T-helper 17 cell (primary cell): ENCODE measurements around the gene PIH1D2. TPM values are rescaled to one million over a fixed set of nuclear protein-coding genes. Genes with fewer than 3 reads are reported as not detected.
"Not testable (repeated sequence)": the region's sequence is repeated elsewhere in the genome, so short reads cannot be mapped to it uniquely, and the experiment has no call there.

ENCODE experiments used
- ATAC-seq: fragments of 150-1000 bp; cut with Tn5 transposase; 2 replicates; pipeline ENCODE4 v1.10.0; 2021; ENCODE audit warnings: mild to moderate bottlenecking, moderate library complexity
- DNase-seq, 3 donors: peaks; one replicate each; pipeline versions ENCODE4 v3.0.0 to v3.0.0-alpha.2; 2020 to 2021
- H3K9me3 ChIP-seq: one replicate; pipeline ENCODE4 v1.7.0; 2013; ENCODE audit warnings: low read length, mild to moderate bottlenecking; ENCODE audit not compliant: control insufficient read depth, poor library complexity, severe bottlenecking
- H3K27ac Mint-ChIP-seq: one replicate; pipeline ENCODE4 v1.8.0; 2022; ENCODE audit warnings: mild to moderate bottlenecking, moderate library complexity, mixed read lengths
- H3K27me3 Mint-ChIP-seq: one replicate; pipeline ENCODE4 v1.8.0; 2022; ENCODE audit warnings: mixed read lengths
- H3K36me3 Mint-ChIP-seq: one replicate; pipeline ENCODE4 v1.8.0; 2022; ENCODE audit warnings: low read depth, mixed read lengths
- H3K4me1 Mint-ChIP-seq: one replicate; pipeline ENCODE4 v1.8.0; 2022; ENCODE audit warnings: mild to moderate bottlenecking, mixed read lengths
- H3K4me3 Mint-ChIP-seq: one replicate; pipeline ENCODE4 v1.8.0; 2022; ENCODE audit warnings: mild to moderate bottlenecking, moderate library complexity, mixed read lengths
- total RNA-seq, 4 donors: library from RNA in 2 of 4; stranded (reverse) in 2 of 4; gene quantifications; one replicate each; pipeline ENCODE4 v1.2.3 and lab custom pipeline; 2022 to 2026

The PIH1D2 gene
- total RNA-seq, 2 donors from 2014 or later, result 0.23 TPM; not detected in 1

DNA sequence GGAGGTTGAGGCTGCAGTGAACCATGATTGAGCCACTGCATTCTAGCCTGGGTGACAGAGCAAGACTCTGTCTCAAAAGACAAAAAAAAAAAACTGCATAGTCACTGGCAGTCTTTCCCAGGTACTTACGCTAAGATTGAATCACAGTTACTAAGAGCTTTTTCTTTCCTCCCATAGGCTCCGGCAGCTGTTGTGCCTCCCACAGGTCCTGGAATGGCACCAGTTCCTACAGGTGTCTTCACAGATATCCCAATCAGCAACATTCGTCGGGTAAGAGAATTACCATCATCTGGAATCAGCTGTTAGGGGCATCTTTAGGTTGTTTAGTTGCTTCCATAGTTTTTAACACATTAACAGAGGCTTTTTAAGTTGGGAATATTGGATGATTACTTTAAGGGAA lies 28.9 kb downstream of the PIH1D2 start:
- no peak for ATAC-seq
- DNase-seq, result no peak
- Mint-ChIP-seq H3K27ac (no peak overlapping the region), H3K36me3 (peaks cover 17% of the 10 kb centered on the region), H3K4me3 (no peak overlapping the region), H3K4me1 (peaks cover 8% of the 10 kb centered on the region), H3K27me3 (no peaks in the 10 kb centered on the region)
- H3K9me3 ChIP-seq, result no peaks in the 10 kb centered on the region

DNA sequence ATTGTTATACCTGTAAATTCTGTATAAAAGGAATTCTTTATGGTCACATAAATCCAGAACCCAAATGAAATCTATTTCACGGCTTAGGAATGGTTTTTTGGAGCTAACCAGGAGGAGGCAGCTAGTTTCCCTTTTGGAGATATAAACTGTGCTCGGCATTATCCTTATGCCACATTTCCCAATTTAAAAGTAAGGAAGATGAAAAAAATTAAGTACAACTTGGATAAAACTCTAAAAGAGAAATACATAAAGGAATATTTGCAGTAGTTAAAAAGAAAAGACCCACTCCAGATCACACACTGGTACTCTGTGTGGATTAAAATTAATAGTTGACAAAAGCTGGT lies 30.9 kb downstream of the PIH1D2 start:
- ATAC-seq (no peak), DNase-seq (no peak)
- no peak overlapping the region for H3K27ac Mint-ChIP-seq
- peaks cover 4% of the 10 kb centered on the region for H3K4me1 Mint-ChIP-seq
- H3K27me3 Mint-ChIP-seq, result no peaks in the 10 kb centered on the region
- peaks cover 12% of the 10 kb centered on the region for H3K36me3 Mint-ChIP-seq
- H3K4me3 Mint-ChIP-seq, result no peak overlapping the region
- no peaks in the 10 kb centered on the region for H3K9me3 ChIP-seq

DNA sequence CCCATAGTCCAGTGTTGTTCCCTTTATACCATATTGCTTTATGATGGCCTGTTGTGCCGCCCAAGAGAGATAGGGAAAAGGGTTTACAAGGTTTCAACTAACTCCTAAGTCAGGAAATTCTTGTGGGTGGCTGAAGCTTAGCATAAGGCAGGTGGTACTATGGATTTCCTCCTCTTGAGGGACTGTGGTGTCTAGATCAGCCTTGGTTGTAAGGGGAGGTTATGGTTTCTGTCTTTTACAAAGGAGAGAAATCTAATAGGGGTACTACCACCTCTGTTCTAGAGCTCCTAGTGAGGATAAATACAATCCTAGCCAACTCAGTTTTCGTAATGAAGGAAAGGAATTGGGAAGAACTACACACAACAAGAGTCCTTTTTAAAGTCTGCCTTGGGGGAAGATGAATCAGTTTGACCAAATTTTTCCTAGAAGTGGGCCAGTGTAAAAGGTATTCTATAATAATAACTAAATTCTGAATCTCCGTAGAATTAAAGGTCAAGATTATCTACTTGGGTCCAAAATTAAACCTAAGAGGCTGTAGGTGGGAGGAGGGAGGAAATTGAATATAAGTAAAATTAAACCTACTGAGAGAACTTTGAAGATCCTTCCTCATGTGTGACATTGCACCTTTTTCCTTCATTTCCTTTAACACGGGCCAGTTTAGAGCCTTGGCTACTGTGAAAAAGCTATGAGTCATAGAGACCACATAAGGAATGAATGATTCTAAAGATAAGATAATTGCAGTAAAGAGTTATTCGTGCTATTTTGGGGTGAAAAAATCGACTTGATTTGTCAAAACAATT lies 31.5 kb downstream of the PIH1D2 start:
- no peak for DNase-seq
- H3K9me3 ChIP-seq, result no peaks in the 10 kb centered on the region
- Mint-ChIP-seq H3K4me3 (no peak overlapping the region), H3K36me3 (peaks cover 10% of the 10 kb centered on the region), H3K27ac (no peak overlapping the region), H3K4me1 (peaks cover 4% of the 10 kb centered on the region), H3K27me3 (no peaks in the 10 kb centered on the region)
- ATAC-seq, result no peak

DNA sequence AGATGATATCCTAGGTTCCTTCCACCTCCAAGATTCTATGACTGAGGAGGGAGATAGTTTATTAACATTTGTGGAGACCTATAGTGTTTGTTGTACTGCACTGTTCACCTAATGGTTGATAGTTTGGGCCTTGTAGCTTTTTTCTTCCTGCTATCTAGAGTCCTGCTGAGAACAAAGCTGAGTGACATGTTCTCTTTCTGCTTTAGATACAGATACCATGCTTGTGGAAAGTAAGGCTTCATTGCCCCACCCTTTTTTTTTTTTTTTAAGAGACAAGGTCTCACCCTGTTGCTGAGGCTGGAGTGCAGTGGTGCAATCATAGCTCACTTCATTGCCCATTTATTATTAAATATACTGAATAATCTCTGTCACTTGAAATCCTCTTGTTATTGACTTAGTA lies 36.3 kb downstream of the PIH1D2 start:
- no peak for ATAC-seq
- peaks cover 7% of the 10 kb centered on the region for H3K4me1 Mint-ChIP-seq
- DNase-seq, result no peak
- no peaks in the 10 kb centered on the region for H3K9me3 ChIP-seq
- no peak overlapping the region for H3K27ac Mint-ChIP-seq
- no peak overlapping the region for H3K4me3 Mint-ChIP-seq
- no peaks in the 10 kb centered on the region for H3K27me3 Mint-ChIP-seq
- peaks cover 5% of the 10 kb centered on the region for H3K36me3 Mint-ChIP-seq

DNA sequence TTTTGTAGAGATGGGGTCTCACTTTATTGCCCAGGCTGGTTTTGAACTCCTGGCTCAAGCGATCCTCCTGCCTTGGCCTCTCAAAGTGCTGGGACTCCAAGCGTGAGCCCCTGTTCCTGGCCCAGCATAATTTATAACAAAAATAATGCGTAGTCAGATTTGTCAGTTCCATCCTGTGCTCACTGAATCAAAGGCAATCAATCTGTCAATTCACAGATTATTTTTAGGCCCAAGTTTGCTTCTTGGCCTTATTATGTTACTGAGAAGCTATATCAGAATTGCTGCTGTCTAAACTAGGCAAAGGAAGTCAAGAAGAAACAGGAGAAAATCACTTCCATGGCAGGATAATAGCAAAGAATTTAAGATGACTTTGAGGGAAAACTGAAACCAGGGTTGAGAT lies 39.9 kb downstream of the PIH1D2 start:
- H3K27ac Mint-ChIP-seq, result no peak overlapping the region
- H3K36me3 Mint-ChIP-seq, result peaks cover 2% of the 10 kb centered on the region
- no peaks in the 10 kb centered on the region for H3K27me3 Mint-ChIP-seq
- DNase-seq (no peak), ATAC-seq (no peak)
- no peaks in the 10 kb centered on the region for H3K9me3 ChIP-seq
- H3K4me1 Mint-ChIP-seq, result peaks cover 4% of the 10 kb centered on the region
- H3K4me3 Mint-ChIP-seq, result no peak overlapping the region

DNA sequence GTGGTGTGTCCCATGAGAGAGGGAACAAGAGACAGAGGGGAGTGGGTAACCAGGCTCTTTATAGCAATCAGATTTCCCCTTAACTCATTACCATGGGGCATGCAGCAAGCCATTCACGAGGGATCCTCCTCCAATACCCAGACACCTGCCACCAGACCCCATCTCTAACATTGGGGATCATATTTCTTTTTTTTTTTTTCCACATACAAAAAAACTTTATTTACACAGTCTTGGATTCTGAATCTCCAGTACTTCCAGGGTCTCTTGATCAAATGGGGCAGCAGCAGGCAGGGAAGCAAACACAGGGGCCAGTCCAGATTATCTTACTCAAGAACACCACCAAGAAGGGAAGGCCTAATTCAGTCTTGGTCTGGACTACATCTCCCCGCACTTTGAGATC lies 44.4 kb downstream of the PIH1D2 start:
- no peak for ATAC-seq
- Mint-ChIP-seq H3K4me3 (no peak overlapping the region), H3K27ac (no peak overlapping the region), H3K4me1 (peaks cover 18% of the 10 kb centered on the region), H3K36me3 (peaks cover 2% of the 10 kb centered on the region), H3K27me3 (no peaks in the 10 kb centered on the region)
- no peak for DNase-seq
- no peaks in the 10 kb centered on the region for H3K9me3 ChIP-seq

DNA sequence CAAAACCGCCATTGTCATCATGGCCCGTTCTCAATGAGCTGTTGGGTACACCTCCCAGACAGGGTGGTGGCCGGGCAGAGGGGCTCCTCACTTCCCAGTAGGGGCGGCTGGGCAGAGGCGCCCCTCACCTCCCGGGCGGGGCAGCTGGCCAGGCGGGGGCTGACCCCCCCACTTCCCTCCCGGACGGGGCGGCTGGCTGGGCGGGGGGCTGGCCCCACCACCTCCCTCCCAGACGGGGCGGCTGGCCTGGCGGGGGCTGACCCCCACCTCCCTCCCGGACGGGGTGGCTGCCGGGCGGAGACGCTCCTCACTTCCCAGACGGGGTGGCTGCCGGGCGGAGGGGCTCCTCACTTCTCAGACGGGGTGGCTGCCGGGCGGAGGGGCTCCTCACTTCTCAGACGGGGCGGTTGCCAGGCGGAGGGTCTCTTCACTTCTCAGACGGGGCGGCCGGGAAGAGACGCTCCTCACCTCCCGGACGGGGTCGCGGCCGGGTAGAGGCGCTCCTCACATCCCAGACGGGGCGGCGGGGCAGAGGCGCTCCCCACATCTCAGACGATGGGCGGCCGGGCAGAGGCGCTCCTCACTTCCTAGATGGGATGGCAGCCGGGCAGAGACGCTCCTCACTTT lies 46.9 kb downstream of the PIH1D2 start:
- not testable (repeated sequence) for H3K27me3 Mint-ChIP-seq, DNase-seq, ATAC-seq, H3K4me3 Mint-ChIP-seq, H3K36me3 Mint-ChIP-seq, H3K27ac Mint-ChIP-seq, H3K9me3 ChIP-seq
- peaks cover 22% of the 10 kb centered on the region for H3K4me1 Mint-ChIP-seq

DNA sequence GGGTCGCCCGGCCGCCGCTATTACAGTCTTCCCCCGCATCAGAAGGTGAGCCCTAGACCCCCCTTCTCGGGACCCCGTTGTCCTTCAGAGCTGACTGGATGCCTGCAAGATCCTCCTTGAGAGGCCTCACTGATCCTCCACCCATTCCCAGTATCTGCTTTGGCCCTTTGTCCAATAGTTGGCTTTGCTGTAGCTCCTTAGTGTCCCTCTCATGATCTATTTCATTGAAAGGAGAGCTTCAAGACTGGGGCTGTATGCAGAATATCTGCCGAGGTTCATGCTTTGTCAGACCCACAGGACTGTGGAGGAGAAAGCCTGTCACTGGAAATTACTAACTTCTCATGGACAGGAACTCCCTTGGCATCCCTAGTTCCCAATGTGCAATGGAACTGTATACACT lies 48.1 kb downstream of the PIH1D2 start:
- Mint-ChIP-seq H3K27me3 (no peaks in the 10 kb centered on the region), H3K4me3 (peak overlapping the region; percentile 99), H3K4me1 (peaks cover 22% of the 10 kb centered on the region), H3K27ac (peak overlapping the region; percentile 99), H3K36me3 (no peaks in the 10 kb centered on the region)
- H3K9me3 ChIP-seq, result no peaks in the 10 kb centered on the region
- DNase-seq (no peak), ATAC-seq (no peak)

DNA sequence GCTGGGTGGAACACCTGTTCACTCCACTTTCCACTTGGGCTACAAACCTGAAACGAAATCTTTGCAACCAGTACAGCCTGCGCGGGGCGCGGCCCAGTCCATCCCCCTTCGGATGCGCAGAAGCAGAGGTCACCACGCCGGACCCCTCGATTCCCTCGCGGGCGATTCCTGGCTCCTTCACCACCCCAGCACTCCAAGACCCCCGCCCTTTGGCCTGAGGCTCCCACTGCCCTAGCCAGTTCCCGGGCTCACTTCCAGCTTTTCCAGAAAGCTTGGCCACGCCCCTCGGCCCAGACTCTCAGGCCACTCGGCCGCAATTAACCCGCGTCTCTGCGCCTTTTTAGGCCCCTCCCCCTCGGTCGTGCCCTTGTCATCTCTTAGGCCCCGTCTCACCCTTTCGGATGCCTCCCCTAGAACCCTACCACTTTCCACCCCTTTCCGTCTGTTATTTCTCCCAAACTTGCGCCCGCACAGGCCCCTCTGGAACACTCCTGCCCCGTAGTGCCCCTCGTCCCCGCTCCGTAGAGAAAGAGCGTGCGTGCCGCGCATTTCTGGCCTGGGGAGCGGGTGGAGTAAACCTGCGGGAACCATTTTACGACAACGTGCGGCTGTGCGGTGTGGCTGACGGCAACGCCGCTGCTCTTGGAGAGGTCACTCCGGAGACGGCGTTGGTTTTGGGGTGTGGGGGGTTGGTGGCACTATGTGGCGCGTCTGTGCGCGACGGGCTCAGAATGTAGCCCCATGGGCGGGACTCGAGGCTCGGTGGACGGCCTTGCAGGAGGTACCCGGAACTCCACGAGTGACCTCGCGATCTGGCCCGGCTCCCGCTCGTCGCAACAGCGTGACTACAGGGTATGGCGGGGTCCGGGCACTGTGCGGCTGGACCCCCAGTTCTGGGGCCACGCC lies 48.8 kb downstream of the PIH1D2 start, which contains the start of gene DLAT:
DLAT (plus strand) TSS at position 636 of the 906 bp plus-strand sequence; CDS start at position 701, 65 bp downstream.
- peak within 1 kb of the TSS; percentile 99 for H3K27ac Mint-ChIP-seq
- peak; percentile 92 for ATAC-seq

DNA sequence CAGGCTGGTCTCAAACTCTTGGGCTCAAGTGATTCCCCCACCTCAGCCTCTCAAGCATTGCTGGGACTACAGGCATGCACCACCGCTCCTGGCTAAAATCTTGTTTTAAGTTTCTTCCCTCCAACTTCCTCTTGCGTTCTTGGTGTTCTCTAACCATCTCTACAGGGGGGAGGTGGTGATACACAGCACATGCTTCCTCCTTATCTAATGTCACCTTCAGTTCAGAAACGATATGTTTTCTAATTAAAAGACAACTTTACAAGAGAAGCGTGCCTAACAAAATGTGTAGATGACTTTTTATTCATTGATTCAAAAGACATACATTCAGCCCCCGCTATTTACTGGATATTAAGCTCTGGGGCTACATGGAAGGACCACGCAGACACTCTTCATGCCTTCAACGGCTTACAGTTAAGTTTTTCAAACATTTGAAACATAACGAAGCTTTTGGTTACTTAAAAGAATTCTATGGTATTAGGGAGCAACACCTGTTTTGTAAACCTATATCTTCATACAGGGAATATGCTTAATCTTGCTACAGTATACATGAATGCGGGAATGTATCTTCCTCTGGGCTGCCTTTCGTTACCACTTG lies 49.5 kb downstream of the PIH1D2 start:
- no peaks in the 10 kb centered on the region for H3K27me3 Mint-ChIP-seq
- ATAC-seq (peak; percentile 17), DNase-seq (no peak)
- H3K27ac Mint-ChIP-seq, result peak overlapping the region; percentile 99
- H3K9me3 ChIP-seq, result no peaks in the 10 kb centered on the region
- peak overlapping the region; percentile 99 for H3K4me3 Mint-ChIP-seq
- H3K36me3 Mint-ChIP-seq, result no peaks in the 10 kb centered on the region
- H3K4me1 Mint-ChIP-seq, result peaks cover 22% of the 10 kb centered on the region

More for the DNA sequence above, 48.8 kb downstream of the PIH1D2 start, which contains the start of gene DLAT:
- DNase-seq, result peak; percentile 64 to 72 (median 66)
- H3K9me3 ChIP-seq, result no peaks in the 10 kb centered on the region
- Mint-ChIP-seq H3K27me3 (no peaks in the 10 kb centered on the region), H3K4me3 (peak within 1 kb of the TSS; percentile 99), H3K4me1 (peaks cover 22% of the 10 kb centered on the region), H3K36me3 (no peaks in the 10 kb centered on the region)

DNA sequence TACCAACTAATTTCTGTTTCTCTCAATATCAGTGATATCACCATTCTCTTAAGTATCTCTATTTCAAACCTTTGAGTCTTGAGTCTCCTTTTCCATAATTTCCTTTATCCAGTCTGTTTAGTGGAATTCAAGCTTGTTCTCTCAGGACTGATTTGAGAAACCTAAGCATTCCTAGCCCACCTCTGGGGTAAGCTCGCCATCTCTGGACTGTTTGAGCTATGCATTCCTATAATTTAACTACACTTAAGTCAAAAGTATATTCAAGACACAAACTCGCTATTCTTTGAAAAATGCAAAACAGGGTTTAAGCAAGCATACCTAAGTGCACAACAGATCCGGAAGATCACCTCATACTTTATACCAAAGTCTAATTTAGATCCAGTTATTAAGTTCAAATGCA lies 50.7 kb downstream of the PIH1D2 start:
- no peaks in the 10 kb centered on the region for H3K27me3 Mint-ChIP-seq
- DNase-seq, result no peak
- ATAC-seq, result no peak
- H3K4me3 Mint-ChIP-seq, result peak overlapping the region; percentile 43
- H3K36me3 Mint-ChIP-seq, result no peaks in the 10 kb centered on the region
- H3K9me3 ChIP-seq, result no peaks in the 10 kb centered on the region
- H3K4me1 Mint-ChIP-seq, result peaks cover 22% of the 10 kb centered on the region
- H3K27ac Mint-ChIP-seq, result peak overlapping the region; percentile 59

DNA sequence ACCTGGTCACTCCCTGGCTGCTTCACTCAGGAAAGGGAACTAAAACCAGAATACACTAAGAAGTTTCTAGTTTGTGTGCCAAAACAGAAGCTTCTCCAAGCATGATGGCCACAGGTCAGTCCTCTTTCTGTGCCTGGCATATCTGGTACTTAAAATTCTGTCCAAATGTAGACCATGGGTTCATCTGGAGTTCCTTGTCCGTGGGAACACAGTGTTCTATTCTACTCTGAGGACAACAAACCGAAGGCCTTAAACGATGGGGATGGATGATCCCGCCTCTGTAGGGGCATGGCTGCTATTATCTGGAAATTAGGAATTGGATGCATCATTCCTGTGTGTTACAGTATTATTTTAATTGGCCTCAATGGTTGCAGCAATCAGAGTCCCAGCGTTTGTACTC lies 54.8 kb downstream of the PIH1D2 start:
- H3K4me3 Mint-ChIP-seq, result no peak overlapping the region
- H3K27ac Mint-ChIP-seq, result no peak overlapping the region
- no peaks in the 10 kb centered on the region for H3K36me3 Mint-ChIP-seq
- no peaks in the 10 kb centered on the region for H3K27me3 Mint-ChIP-seq
- ATAC-seq, result no peak
- H3K4me1 Mint-ChIP-seq, result peaks cover 5% of the 10 kb centered on the region
- no peak for DNase-seq
- H3K9me3 ChIP-seq, result no peaks in the 10 kb centered on the region
